GM12801 (cell line): ENCODE data around the gene DCST1.

Experiments used
- CTCF ChIP-seq: IDR thresholded peaks from one replicate; pipeline ENCODE4 v1.5.1; 2011; ENCODE audit warnings: control low read depth; ENCODE audit not compliant: insufficient read length; ENCODE audit errors: extremely low read depth

DCST1 gene

GRCh38 chr1:155092131-155092530 lies 58.5 kb downstream of the DCST1 start:
- TF ChIP-seq CTCF = no peak

GRCh38 chr1:155092641-155093040 lies 59.0 kb downstream of the DCST1 start:
- no peak for TF ChIP-seq CTCF

- TF ChIP-seq CTCF = no peak
Measured at GRCh38 chr1:155093911-155094621, 60.4 kb downstream of the DCST1 start.

GRCh38 chr1:155094622-155094948 lies 61.0 kb downstream of the DCST1 start:
- TF ChIP-seq CTCF = no peak

GRCh38 chr1:155099331-155099730 lies 65.7 kb downstream of the DCST1 start:
- TF ChIP-seq CTCF = no peak
